Loucy (cell line): ENCODE data around the gene TBC1D3G.
"Not testable (repeated sequence)": the region's sequence is repeated elsewhere in the genome, so short reads cannot be mapped to it uniquely, and the experiment has no call there.

Source experiments
- EZH2phosphoT487 ChIP-seq: fragments of 200-600 bp; IDR thresholded peaks from 2 replicates; pipeline ENCODE4 v1.6.1; 2018; ENCODE audit warnings: antibody characterized with exemption, mild to moderate bottlenecking, moderate library complexity, borderline replicate concordance
- TF ChIP-seq, protein P1 (sequence below): fragments of 200-600 bp; sonication (generic); conservative IDR thresholded peaks from 2 replicates; pipeline ENCODE4 v1.5.1; 2014; ENCODE audit warnings: mild to moderate bottlenecking, antibody characterized with exemption, low read length

DNA sequence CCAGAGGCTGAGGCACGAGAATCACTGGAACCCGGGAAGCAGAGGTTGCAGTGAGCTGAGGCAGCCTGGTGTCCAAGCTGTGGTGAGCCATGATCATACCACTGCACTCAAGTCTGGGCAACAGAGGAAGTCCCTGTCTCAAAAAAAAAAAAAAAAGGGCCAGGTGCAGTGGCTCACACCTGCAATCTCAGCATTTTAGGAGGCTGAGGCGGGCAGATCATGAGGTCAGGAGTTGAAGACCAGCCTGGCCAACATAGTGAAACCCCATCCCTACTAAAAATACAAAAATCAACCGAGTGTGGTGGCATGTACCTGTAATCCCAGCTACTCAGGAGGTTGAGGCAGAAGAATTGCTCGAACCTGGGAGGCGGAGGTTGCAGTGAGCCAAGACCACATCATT, 38.8 kb downstream of the TBC1D3G start:
- TF ChIP-seq, protein P1, sequence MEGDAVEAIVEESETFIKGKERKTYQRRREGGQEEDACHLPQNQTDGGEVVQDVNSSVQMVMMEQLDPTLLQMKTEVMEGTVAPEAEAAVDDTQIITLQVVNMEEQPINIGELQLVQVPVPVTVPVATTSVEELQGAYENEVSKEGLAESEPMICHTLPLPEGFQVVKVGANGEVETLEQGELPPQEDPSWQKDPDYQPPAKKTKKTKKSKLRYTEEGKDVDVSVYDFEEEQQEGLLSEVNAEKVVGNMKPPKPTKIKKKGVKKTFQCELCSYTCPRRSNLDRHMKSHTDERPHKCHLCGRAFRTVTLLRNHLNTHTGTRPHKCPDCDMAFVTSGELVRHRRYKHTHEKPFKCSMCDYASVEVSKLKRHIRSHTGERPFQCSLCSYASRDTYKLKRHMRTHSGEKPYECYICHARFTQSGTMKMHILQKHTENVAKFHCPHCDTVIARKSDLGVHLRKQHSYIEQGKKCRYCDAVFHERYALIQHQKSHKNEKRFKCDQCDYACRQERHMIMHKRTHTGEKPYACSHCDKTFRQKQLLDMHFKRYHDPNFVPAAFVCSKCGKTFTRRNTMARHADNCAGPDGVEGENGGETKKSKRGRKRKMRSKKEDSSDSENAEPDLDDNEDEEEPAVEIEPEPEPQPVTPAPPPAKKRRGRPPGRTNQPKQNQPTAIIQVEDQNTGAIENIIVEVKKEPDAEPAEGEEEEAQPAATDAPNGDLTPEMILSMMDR, result not testable (repeated sequence)
- TF ChIP-seq EZH2phosphoT487, result not testable (repeated sequence)
